AG08396 (cell line): Measurements from ENCODE around the gene PYM1.
"Not testable (repeated sequence)": the region's sequence is repeated elsewhere in the genome, so short reads cannot be mapped to it uniquely, and the experiment has no call there.

ENCODE experiments used
- DNase-seq: peaks from one replicate; pipeline ENCODE4 v3.0.0; 2012; ENCODE audit warnings: low spot score, mixed read lengths

PYM1 gene

GRCh38 chr12:55938826-55939501, 11.3 kb upstream of the PYM1 start:
- DNase-seq = no peak

GRCh38 chr12:55937981-55938380, 10.3 kb upstream of the PYM1 start:
- DNase-seq = no peak

GRCh38 chr12:55935738-55936151, 8.1 kb upstream of the PYM1 start:
- peak; percentile 22 for DNase-seq

- DNase-seq = no peak
Observed at GRCh38 chr12:55934773-55935172, 7.1 kb upstream of the PYM1 start.

GRCh38 chr12:55933799-55934742, 6.4 kb upstream of the PYM1 start:
- DNase-seq = no peak

GRCh38 chr12:55933169-55933798, 5.6 kb upstream of the PYM1 start:
- DNase-seq = peak; percentile 40

- DNase-seq = peak; percentile 33
Observed at GRCh38 chr12:55932551-55932910, 4.8 kb upstream of the PYM1 start.

- DNase-seq = peak; percentile 75
Observed at GRCh38 chr12:55931780-55932550, 4.3 kb upstream of the PYM1 start.

- peak; percentile 25 for DNase-seq
Observed at GRCh38 chr12:55931317-55931779, 3.7 kb upstream of the PYM1 start.

- DNase-seq = peak; percentile 76
Observed at GRCh38 chr12:55930771-55931316, 3.1 kb upstream of the PYM1 start, which contains the start of gene DGKA. Gene DGKA, plus strand, starts transcription at chr12:55931162. Its CDS starts 5,342 bp downstream, at chr12:55936504.

- no peak for DNase-seq
Observed at GRCh38 chr12:55929306-55929791, 1.7 kb upstream of the PYM1 start.

GRCh38 chr12:55926738-55927587, 731 bp downstream of the PYM1 start:
- peak; percentile 94 for DNase-seq

GRCh38 chr12:55925870-55926737, 1.6 kb downstream of the PYM1 start:
- no peak for DNase-seq

GRCh38 chr12:55925371-55925770, 2.3 kb downstream of the PYM1 start:
- DNase-seq = no peak

- not testable (repeated sequence) for DNase-seq
Observed at GRCh38 chr12:55923648-55924047, 4.0 kb downstream of the PYM1 start.

GRCh38 chr12:55922126-55922525, 5.6 kb downstream of the PYM1 start:
- no peak for DNase-seq

- DNase-seq = not testable (repeated sequence)
Observed at GRCh38 chr12:55919032-55919431, 8.7 kb downstream of the PYM1 start.

- no peak for DNase-seq
Observed at GRCh38 chr12:55915482-55915859, 12.2 kb downstream of the PYM1 start.

GRCh38 chr12:55912908-55913307, 14.8 kb downstream of the PYM1 start:
- no peak for DNase-seq
